Common myeloid progenitor, CD34-positive (primary cell): ENCODE data around the gene FAM177B.

Experiments
- CTCF ChIA-PET: fragments of 350-600 bp; sonication (Branson Sonifier 250); formaldehyde crosslinking; loops from one replicate; lab custom pipeline; 2021; ENCODE audit warnings: antibody characterized with exemption; lab: Charles Lee
- POLR2A ChIA-PET: fragments of 350-600 bp; sonication (Branson Sonifier 250); formaldehyde crosslinking; loops from one replicate; lab custom pipeline; 2021; ENCODE audit warnings: antibody characterized with exemption; lab: Charles Lee
- DNase-seq, 3 donors: peaks; one replicate each; pipeline versions ENCODE4 v3.0.0 to v3.0.0-alpha.2; 2013
- H3K27ac ChIP-seq, 2 experiments: 1 replicate in 1 of 2; 2 replicates in 1 of 2; pipeline ENCODE4 v1.7.0; 2013; ENCODE audit warnings: inconsistent platforms in 2 of 2, low read length in 2 of 2, mild to moderate bottlenecking in 2 of 2, low read depth in 1 of 2, moderate library complexity in 1 of 2; ENCODE audit not compliant: severe bottlenecking in 2 of 2, insufficient read depth in 1 of 2, poor library complexity in 1 of 2
- H3K27me3 ChIP-seq, 5 experiments: replicated peaks in 2 of 5; 1 replicate in 3 of 5; 2 replicates in 2 of 5; pipeline versions ENCODE4 v1.6.1 to v1.7.0; 2013; ENCODE audit warnings: low read length in 4 of 5, mild to moderate bottlenecking in 2 of 5, moderate library complexity in 2 of 5, inconsistent platforms in 1 of 5; ENCODE audit not compliant: insufficient read depth in 5 of 5, control insufficient read depth in 4 of 5
- H3K36me3 ChIP-seq, 4 experiments: 1 replicate in 2 of 4; 2 replicates in 2 of 4; pipeline versions ENCODE4 v1.6.1 to v1.7.0; 2013; ENCODE audit warnings: low read length in 3 of 4, control low read depth in 1 of 4, mild to moderate bottlenecking in 1 of 4; ENCODE audit not compliant: control insufficient read depth in 4 of 4, insufficient read depth in 4 of 4
- H3K4me1 ChIP-seq, 4 experiments: 1 replicate in 3 of 4; 2 replicates in 1 of 4; pipeline versions ENCODE4 v1.6.1 to v1.7.1; 2013; ENCODE audit warnings: low read length in 3 of 4, mild to moderate bottlenecking in 3 of 4, control low read depth in 1 of 4, inconsistent platforms in 1 of 4, moderate library complexity in 1 of 4; ENCODE audit not compliant: control insufficient read depth in 4 of 4, insufficient read depth in 4 of 4; ENCODE audit errors: control extremely low read depth in 1 of 4
- H3K4me3 ChIP-seq, 7 experiments: 1 replicate in 4 of 7; 2 replicates in 3 of 7; pipeline versions ENCODE4 v1.5.1 to v1.7.0; 2013; ENCODE audit warnings: mild to moderate bottlenecking in 7 of 7, low read length in 6 of 7, moderate library complexity in 6 of 7, inconsistent platforms in 2 of 7, low read depth in 2 of 7, control low read depth in 1 of 7; ENCODE audit not compliant: insufficient read depth in 4 of 7, control insufficient read depth in 1 of 7; ENCODE audit errors: extremely low read depth in 1 of 7
- H3K9me3 ChIP-seq, 5 experiments: 1 replicate in 4 of 5; 2 replicates in 1 of 5; pipeline versions ENCODE4 v1.6.1 to v1.7.1; 2013; ENCODE audit warnings: low read length in 4 of 5, mild to moderate bottlenecking in 2 of 5, inconsistent platforms in 1 of 5, low read depth in 1 of 5, moderate library complexity in 1 of 5; ENCODE audit not compliant: control insufficient read depth in 4 of 5, insufficient read depth in 2 of 5; ENCODE audit errors: control extremely low read depth in 1 of 5
- WGBS: methylation state at CpG from one replicate; pipeline ENCODE4 v1.1.5; 2013; ENCODE audit not compliant: insufficient coverage; 5-methylcytosine and 5-hydroxymethylcytosine counted together

FAM177B gene

GRCh38 chr1:222713091-222713961 lies 23.7 kb upstream of the FAM177B start:
- 2% methylated on average over 26 of the region's 39 CpGs for WGBS
- Histone ChIP-seq H3K27me3 (no peaks in the 10 kb centered on the region), H3K4me1 (peaks cover 6 to 26% (median 14%) of the 10 kb centered on the region in 4 experiments), H3K9me3 (no peaks in the 10 kb centered on the region), H3K27ac (peak overlapping the region; percentile 99 to 100), H3K36me3 (peaks cover 3 to 22% (median 19%) of the 10 kb centered on the region in 4 experiments), H3K4me3 (peak overlapping the region; percentile 89 to 99 (median 95))
- ChIA-PET POLR2A (interaction anchor here (0.6 to 1.4 kb wide), 3 partner anchors 59 to 831 kb away, joined by 3 to 4 read pairs (median 3); no protein-coding TSS in a partner anchor), CTCF (interaction anchor here (0.6 to 1.7 kb wide), 5 partner anchors 17 to 248 kb away, joined by 3 to 4 read pairs (median 3); no protein-coding TSS in a partner anchor)
- peak; percentile 95 to 98 (median 98) for DNase-seq

GRCh38 chr1:222716393-222716792 lies 20.6 kb upstream of the FAM177B start:
- Histone ChIP-seq H3K36me3 (peaks cover 8 to 45% (median 39%) of the 10 kb centered on the region in 4 experiments), H3K27ac (no peak overlapping the region), H3K9me3 (no peaks in the 10 kb centered on the region), H3K4me3 (no peak overlapping the region), H3K27me3 (no peaks in the 10 kb centered on the region), H3K4me1 (peaks cover 4 to 8% (median 5%) of the 10 kb centered on the region in 4 experiments)
- no CpG with 5 or more reads among the region's 2 CpGs for WGBS
- POLR2A ChIA-PET: no interaction called here
- CTCF ChIA-PET: no interaction called here
- DNase-seq: no peak

GRCh38 chr1:222728746-222729145 lies 8.3 kb upstream of the FAM177B start:
- POLR2A ChIA-PET: interaction anchor here (0.7 kb wide), 1 partner anchor 71 kb away, joined by 3 read pairs; no protein-coding TSS in a partner anchor

GRCh38 chr1:222730866-222731265 lies 6.1 kb upstream of the FAM177B start:
- H3K27me3 ChIP-seq: no peaks in the 10 kb centered on the region
- 100% methylated on average over 1 of the region's 1 CpG for WGBS
- ChIA-PET CTCF (interaction anchor here (0.9 kb wide), 1 partner anchor 13 kb away, joined by 4 read pairs; no protein-coding TSS in a partner anchor), POLR2A (interaction anchor here (0.7 to 0.9 kb wide), 2 partner anchors 9 to 497 kb away, joined by 3 read pairs; no protein-coding TSS in a partner anchor)
- H3K36me3 ChIP-seq: peaks cover 23 to 89% (median 42%) of the 10 kb centered on the region in 4 experiments
- DNase-seq: no peak
- H3K4me1 ChIP-seq: no peaks in the 10 kb centered on the region
- H3K27ac ChIP-seq: no peak overlapping the region
- no peak overlapping the region for H3K4me3 ChIP-seq
- H3K9me3 ChIP-seq: no peaks in the 10 kb centered on the region

More at GRCh38 chr1:222728746-222729145, 8.3 kb upstream of the FAM177B start:
- H3K27me3 ChIP-seq: no peaks in the 10 kb centered on the region
- CTCF ChIA-PET: interaction anchor here (1.6 kb wide), 1 partner anchor 12 kb away, joined by 3 read pairs; no protein-coding TSS in a partner anchor
- H3K27ac ChIP-seq: no peak overlapping the region
- no peak overlapping the region for H3K4me3 ChIP-seq
- peaks cover 27 to 86% (median 49%) of the 10 kb centered on the region in 4 experiments for H3K36me3 ChIP-seq
- no peaks in the 10 kb centered on the region for H3K4me1 ChIP-seq
- WGBS: no CpG with 5 or more reads among the region's 1 CpG
- H3K9me3 ChIP-seq: no peaks in the 10 kb centered on the region
- DNase-seq: no peak

- no peak overlapping the region for H3K27ac ChIP-seq
- no peak overlapping the region for H3K4me3 ChIP-seq
- CTCF ChIA-PET: interaction anchor here (1.1 to 1.9 kb wide), 2 partner anchors 11 to 15 kb away, joined by 5 read pairs; no protein-coding TSS in a partner anchor
- H3K36me3 ChIP-seq: peaks cover 15 to 79% (median 40%) of the 10 kb centered on the region in 4 experiments
- DNase-seq: peak in 1 of 3 donors; percentile 27
- H3K4me1 ChIP-seq: no peaks in the 10 kb centered on the region
- no peaks in the 10 kb centered on the region for H3K27me3 ChIP-seq
- 100% methylated on average over 1 of the region's 3 CpGs for WGBS
- POLR2A ChIA-PET: no interaction called here
- no peaks in the 10 kb centered on the region for H3K9me3 ChIP-seq
These were observed 4.5 kb upstream of the FAM177B start for GRCh38 chr1:222732216-222733159.

GRCh38 chr1:222734740-222735139 lies 2.3 kb upstream of the FAM177B start:
- Histone ChIP-seq H3K36me3 (peaks cover 11 to 58% (median 26%) of the 10 kb centered on the region in 4 experiments), H3K4me3 (no peak overlapping the region), H3K9me3 (no peaks in the 10 kb centered on the region), H3K27me3 (no peaks in the 10 kb centered on the region), H3K27ac (no peak overlapping the region), H3K4me1 (no peaks in the 10 kb centered on the region)
- WGBS: no CpG with 5 or more reads among the region's 1 CpG
- DNase-seq: no peak
- CTCF ChIA-PET: interaction anchor here (1.9 kb wide), 1 partner anchor 8 kb away, joined by 5 read pairs; no protein-coding TSS in a partner anchor
- POLR2A ChIA-PET: no interaction called here
